SK-N-SH (cell line): ENCODE data around the gene ARHGAP5. TPM values are rescaled to one million over a fixed set of nuclear protein-coding genes. Genes with fewer than 3 reads are reported as not detected.

Experiments
- CTCF ChIA-PET: fragments of 300-600, 350-600 bp; formaldehyde crosslinking; extraction: SDS; loops from one replicate; lab custom pipeline; 2021; lab: Yijun Ruan, JAX
- POLR2A ChIA-PET: fragments of 350-600 bp; sonication (Branson Sonifier 250); formaldehyde crosslinking; extraction: SDS; loops from one replicate; lab custom pipeline; 2020; ENCODE audit warnings: antibody characterized with exemption, inconsistent platforms; lab: Yijun Ruan, JAX
- DNase-seq: peaks from one replicate; pipeline ENCODE4 v3.0.0; 2012
- H2AFZ ChIP-seq: fragments of 200-600 bp; sonication (generic); 2 replicates; pipeline ENCODE4 v1.8.1; 2016; ENCODE audit warnings: antibody characterized with exemption, mild to moderate bottlenecking, low read depth
- H3F3A ChIP-seq: fragments of 200-600 bp; sonication (generic); replicated peaks from 2 replicates; pipeline ENCODE3; 2016; ENCODE audit warnings: antibody characterized with exemption, mild to moderate bottlenecking; ENCODE audit not compliant: insufficient read depth
- H3K27ac ChIP-seq, 2 experiments: fragments of 200-500 bp in 1 of 2; fragments of 200-600 bp in 1 of 2; sonication (Bioruptor generic) in 1 of 2; sonication (generic), shearing (Covaris generic) in 1 of 2; 2 replicates each; pipeline versions ENCODE4 v1.5.1 to v1.6.1; 2014 to 2016; ENCODE audit warnings: low read depth in 2 of 2, inconsistent platforms in 1 of 2, low read length in 1 of 2, mild to moderate bottlenecking in 1 of 2, mixed read lengths in 1 of 2
- H3K27me3 ChIP-seq: fragments of 200-600 bp; sonication (generic), shearing (Covaris generic); 2 replicates; pipeline ENCODE4 v1.6.1; 2016; ENCODE audit warnings: mixed run types; ENCODE audit not compliant: insufficient read depth
- H3K36me3 ChIP-seq, 2 experiments: fragments of 200-500 bp in 1 of 2; fragments of 200-600 bp in 1 of 2; sonication (Bioruptor generic) in 1 of 2; sonication (generic) in 1 of 2; replicated peaks in 1 of 2; 2 replicates each; pipeline versions ENCODE3 to v1.5.1; 2014 to 2016; ENCODE audit warnings: low read length in 1 of 2, mild to moderate bottlenecking in 1 of 2; ENCODE audit not compliant: insufficient read depth in 2 of 2, control insufficient read depth in 1 of 2
- H3K4me1 ChIP-seq, 2 experiments: fragments of 200-500 bp in 1 of 2; fragments of 200-600 bp in 1 of 2; sonication (Bioruptor generic) in 1 of 2; sonication (generic), shearing (Covaris generic) in 1 of 2; 2 replicates each; pipeline versions ENCODE4 v1.5.1 to v1.6.1; 2014 to 2016; ENCODE audit warnings: low read depth in 1 of 2, low read length in 1 of 2, mixed run types in 1 of 2; ENCODE audit not compliant: insufficient read depth in 2 of 2, control insufficient read depth in 1 of 2
- H3K4me2 ChIP-seq: fragments of 200-600 bp; sonication (generic), shearing (Covaris generic); 2 replicates; pipeline ENCODE4 v1.6.1; 2017; ENCODE audit warnings: mixed run types
- H3K4me3 ChIP-seq, 2 experiments: fragments of 200-500 bp in 1 of 2; fragments of 200-600 bp in 1 of 2; sonication (Bioruptor generic) in 1 of 2; sonication (generic), shearing (Covaris generic) in 1 of 2; 2 replicates each; pipeline versions ENCODE4 v1.5.1 to v1.8.1; 2014 to 2016; ENCODE audit warnings: low read depth in 2 of 2, inconsistent platforms in 1 of 2, low read length in 1 of 2, mild to moderate bottlenecking in 1 of 2, mixed read lengths in 1 of 2, moderate library complexity in 1 of 2
- H3K79me2 ChIP-seq: fragments of 200-600 bp; sonication (generic); 2 replicates; pipeline ENCODE4 v1.8.1; 2017; ENCODE audit warnings: mild to moderate bottlenecking; ENCODE audit not compliant: insufficient read depth
- H3K9ac ChIP-seq: fragments of 200-600 bp; sonication (generic); 2 replicates; pipeline ENCODE4 v1.6.1; 2017; ENCODE audit warnings: mixed run types
- H3K9me2 ChIP-seq: fragments of 200-600 bp; sonication (generic); 2 replicates; pipeline ENCODE4 v1.6.1; 2017; ENCODE audit warnings: mixed run types
- H3K9me3 ChIP-seq: fragments of 200-600 bp; sonication (generic); 2 replicates; pipeline ENCODE4 v1.6.1; 2017; ENCODE audit warnings: mixed run types, mild to moderate bottlenecking, moderate library complexity
- H4K20me1 ChIP-seq: fragments of 200-600 bp; sonication (generic); 2 replicates; pipeline ENCODE4 v1.6.1; 2017; ENCODE audit warnings: mild to moderate bottlenecking, mixed run types; ENCODE audit not compliant: insufficient read depth
- EP300 ChIP-seq, 2 experiments: IDR thresholded peaks; 2 replicates each; pipeline versions ENCODE4 v1.4.0 to v1.6.1; 2012; ENCODE audit warnings: borderline replicate concordance in 1 of 2, low read depth in 1 of 2, low read length in 1 of 2
- EZH2phosphoT487 ChIP-seq: fragments of 200-600 bp; sonication (generic); IDR thresholded peaks from 2 replicates; pipeline ENCODE4 v1.6.1; 2017; ENCODE audit warnings: low read depth, mixed run types, mild to moderate bottlenecking, antibody characterized with exemption, moderate library complexity, borderline replicate concordance
- FOSL2 ChIP-seq: IDR thresholded peaks from 2 replicates; pipeline ENCODE4 v1.4.0; 2012; ENCODE audit warnings: low read depth, mild to moderate bottlenecking, moderate library complexity, borderline replicate concordance
- FOXJ3 ChIP-seq: sonication (generic); formaldehyde crosslinking; IDR thresholded peaks from 2 replicates; pipeline ENCODE4 v1.5.1; 2020; ENCODE audit warnings: mild to moderate bottlenecking, missing genetic modification reagents
- IRF3 ChIP-seq: fragments of 150-350 bp; IDR thresholded peaks from 2 replicates; pipeline ENCODE4 v1.6.1; 2016; ENCODE audit warnings: mild to moderate bottlenecking, low read depth, low read length
- MEF2A ChIP-seq: IDR thresholded peaks from 2 replicates; pipeline ENCODE4 v1.4.0; 2012; ENCODE audit warnings: low read depth, borderline replicate concordance
- MXI1 ChIP-seq: IDR thresholded peaks from 2 replicates; pipeline ENCODE4 v1.6.1; 2012; ENCODE audit warnings: mild to moderate bottlenecking, low read depth, low read length, improper control_type of control experiment
- NFIC ChIP-seq: IDR thresholded peaks from 2 replicates; pipeline ENCODE4 v1.4.0; 2012; ENCODE audit warnings: borderline replicate concordance
- POLR2AphosphoS5 ChIP-seq: IDR thresholded peaks from 2 replicates; pipeline ENCODE4 v1.6.1; 2012; ENCODE audit warnings: low read depth, low read length
- RAD21 ChIP-seq: IDR thresholded peaks from 2 replicates; pipeline ENCODE4 v1.6.1; 2012; ENCODE audit warnings: mild to moderate bottlenecking, low read length
- RCOR1 ChIP-seq: fragments of 150-350 bp; IDR thresholded peaks from 2 replicates; pipeline ENCODE4 v1.6.1; 2017; ENCODE audit warnings: antibody characterized with exemption, low read length
- RXRA ChIP-seq: IDR thresholded peaks from 2 replicates; pipeline ENCODE4 v1.4.0; 2012; ENCODE audit warnings: low read depth, mild to moderate bottlenecking, borderline replicate concordance
- SIN3A ChIP-seq: IDR thresholded peaks from 2 replicates; pipeline ENCODE4 v1.6.1; 2012; ENCODE audit warnings: low read depth, mild to moderate bottlenecking, low read length, moderate library complexity, borderline replicate concordance
- SMC3 ChIP-seq: IDR thresholded peaks from 2 replicates; pipeline ENCODE4 v1.6.1; 2012; ENCODE audit warnings: low read depth, low read length, improper control_type of control experiment
- TAF1 ChIP-seq: IDR thresholded peaks from 2 replicates; pipeline ENCODE4 v1.6.1; 2012; ENCODE audit warnings: low read depth, mild to moderate bottlenecking, low read length, moderate library complexity, borderline replicate concordance
- TEAD4 ChIP-seq: IDR thresholded peaks from 2 replicates; pipeline ENCODE4 v1.4.0; 2012; ENCODE audit warnings: mild to moderate bottlenecking, borderline replicate concordance; ENCODE audit not compliant: insufficient read depth
- USF2 ChIP-seq: fragments of 150-350 bp; IDR thresholded peaks from 2 replicates; pipeline ENCODE4 v1.6.1; 2017; ENCODE audit warnings: antibody characterized with exemption, low read length, low read depth, borderline replicate concordance
- YY1 ChIP-seq: IDR thresholded peaks from 2 replicates; pipeline ENCODE4 v1.4.0; 2012; ENCODE audit warnings: low read depth, mild to moderate bottlenecking
- polyA plus RNA-seq, 3 experiments: library from polyadenylated mRNA; depleted of rRNA; stranded (reverse); fragments of >200 nt; gene quantifications; 2 replicates each; pipeline ENCODE4 v1.2.3, GENCODE V29; 2012
- TF ChIP-seq, protein P1 (sequence below): IDR thresholded peaks from 2 replicates; pipeline ENCODE4 v1.4.0; 2012; ENCODE audit warnings: low read depth, borderline replicate concordance
- TF ChIP-seq, protein P2 (sequence below): IDR thresholded peaks from 2 replicates; pipeline ENCODE4 v1.4.0; 2012; ENCODE audit warnings: low read depth

ARHGAP5 gene
- polyA plus RNA-seq, 1 of the 3 experiments (the other 2 are of a cell fraction), result 7.2 TPM

DNA sequence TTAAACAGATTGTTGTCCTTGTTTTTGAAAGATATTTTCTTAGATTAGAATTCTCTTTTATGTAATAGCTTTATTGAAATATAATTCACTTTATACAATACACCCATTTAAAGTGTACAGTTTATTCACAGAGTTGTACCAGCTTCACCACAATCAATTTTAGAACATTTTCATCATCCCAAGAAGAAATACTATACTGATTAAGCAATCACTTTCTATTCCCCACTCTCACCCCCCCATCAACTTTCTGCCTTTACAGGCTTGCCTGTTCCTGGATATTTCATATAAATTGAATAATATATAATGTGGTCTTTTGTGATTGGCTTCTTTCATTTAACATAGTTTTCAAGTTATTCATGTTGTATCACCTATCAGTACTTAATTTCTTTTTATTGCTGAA is 44.4 kb downstream of the ARHGAP5 start:
- no peak overlapping the region for H2AFZ ChIP-seq
- no peak for DNase-seq
- POLR2A ChIA-PET, result no interaction called here
- peaks cover 88% of the 10 kb centered on the region for H4K20me1 ChIP-seq
- peaks cover 6% of the 10 kb centered on the region; the same call in 1 of the 2 replicates for H3K9me2 ChIP-seq
- H3K36me3 ChIP-seq, result peaks cover 54 to 68% of the 10 kb centered on the region in 2 experiments
- peaks cover 100% of the 10 kb centered on the region for H3K79me2 ChIP-seq
- TF ChIP-seq MXI1 (no peak), TAF1 (no peak), TEAD4 (no peak), MEF2A (no peak), RCOR1 (no peak), NFIC (no peak), FOSL2 (no peak), RXRA (no peak), EZH2phosphoT487 (no peak), RAD21 (no peak), FOXJ3 (CRISPR knock-in tag) (no peak), SMC3 (no peak), IRF3 (no peak), YY1 (no peak), EP300 (IDR thresholded peaks at IDR 0.05; ENCODE audit: borderline replicate concordance in 1 of 2, low read depth in 1 of 2, low read length in 1 of 2) (no peak), USF2 (no peak), SIN3A (no peak), POLR2AphosphoS5 (no peak)
- TF ChIP-seq, protein P1, sequence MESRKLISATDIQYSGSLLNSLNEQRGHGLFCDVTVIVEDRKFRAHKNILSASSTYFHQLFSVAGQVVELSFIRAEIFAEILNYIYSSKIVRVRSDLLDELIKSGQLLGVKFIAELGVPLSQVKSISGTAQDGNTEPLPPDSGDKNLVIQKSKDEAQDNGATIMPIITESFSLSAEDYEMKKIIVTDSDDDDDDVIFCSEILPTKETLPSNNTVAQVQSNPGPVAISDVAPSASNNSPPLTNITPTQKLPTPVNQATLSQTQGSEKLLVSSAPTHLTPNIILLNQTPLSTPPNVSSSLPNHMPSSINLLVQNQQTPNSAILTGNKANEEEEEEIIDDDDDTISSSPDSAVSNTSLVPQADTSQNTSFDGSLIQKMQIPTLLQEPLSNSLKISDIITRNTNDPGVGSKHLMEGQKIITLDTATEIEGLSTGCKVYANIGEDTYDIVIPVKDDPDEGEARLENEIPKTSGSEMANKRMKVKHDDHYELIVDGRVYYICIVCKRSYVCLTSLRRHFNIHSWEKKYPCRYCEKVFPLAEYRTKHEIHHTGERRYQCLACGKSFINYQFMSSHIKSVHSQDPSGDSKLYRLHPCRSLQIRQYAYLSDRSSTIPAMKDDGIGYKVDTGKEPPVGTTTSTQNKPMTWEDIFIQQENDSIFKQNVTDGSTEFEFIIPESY, result no peak
- TF ChIP-seq, protein P2, sequence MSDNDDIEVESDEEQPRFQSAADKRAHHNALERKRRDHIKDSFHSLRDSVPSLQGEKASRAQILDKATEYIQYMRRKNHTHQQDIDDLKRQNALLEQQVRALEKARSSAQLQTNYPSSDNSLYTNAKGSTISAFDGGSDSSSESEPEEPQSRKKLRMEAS, result no peak
- no peak overlapping the region for H3K9ac ChIP-seq
- peaks cover 41% of the 10 kb centered on the region for H3F3A ChIP-seq
- no peak overlapping the region for H3K4me2 ChIP-seq
- CTCF ChIA-PET, result interaction anchor here (0.7 kb wide), 1 partner anchor 9 kb away, joined by 3 read pairs; no protein-coding TSS in a partner anchor
- H3K4me1 ChIP-seq, result no peaks in the 10 kb centered on the region; a peak in 1 of 4 replicates
- peaks cover 5% of the 10 kb centered on the region; the same call in 1 of the 2 replicates for H3K9me3 ChIP-seq
- H3K4me3 ChIP-seq, result no peak overlapping the region
- H3K27me3 ChIP-seq, result no peaks in the 10 kb centered on the region
- no peak overlapping the region for H3K27ac ChIP-seq
